ENCODE results near the gene IDE. TPM values are rescaled to one million over a fixed set of nuclear protein-coding genes. Genes with fewer than 3 reads are reported as not detected.

Gene IDE
- polyA plus RNA-seq, 1 donor: 20.8 TPM

DNA sequence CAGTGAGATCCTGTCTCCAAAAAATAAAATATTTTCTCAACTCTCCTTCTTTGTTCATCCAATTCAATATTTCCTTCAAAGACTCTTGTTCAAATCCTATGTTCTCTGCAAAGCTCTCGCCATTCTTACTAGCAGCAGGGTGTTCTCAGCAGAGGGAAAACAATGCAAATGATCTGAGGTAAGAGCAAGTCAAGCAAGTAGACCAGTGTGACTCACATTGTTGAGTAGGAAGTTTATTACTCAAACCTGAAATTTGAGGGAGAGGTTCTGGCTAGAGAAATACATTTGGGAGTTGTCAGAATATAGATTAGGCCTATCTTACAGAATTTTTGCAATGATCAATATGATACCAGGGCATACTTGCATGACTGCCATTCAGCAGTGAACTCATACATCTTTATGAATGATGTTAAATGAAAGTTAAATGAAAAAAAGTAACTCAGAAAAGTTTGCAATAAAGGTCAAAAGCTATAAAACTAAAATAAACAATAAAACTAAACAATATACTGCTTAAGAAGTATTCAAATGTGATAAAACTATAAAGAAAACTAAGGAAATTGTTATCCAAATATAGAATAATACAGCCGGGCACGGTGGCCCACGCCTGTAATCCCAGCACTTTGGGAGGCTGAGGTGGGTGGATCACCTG is 5.8 kb downstream of the IDE start:
- no peaks in the 10 kb centered on the region for H3K9me3 ChIP-seq (ENCODE audit: control insufficient read depth, low read depth, low read length)
- H3K27ac ChIP-seq (ENCODE audit: low read length): no peak overlapping the region
- H3K4me1 ChIP-seq (ENCODE audit: control insufficient read depth, insufficient read depth, low read length): peaks cover 4% of the 10 kb centered on the region
- H3K27me3 ChIP-seq (ENCODE audit: control insufficient read depth, insufficient read depth, low read length): no peaks in the 10 kb centered on the region
- WGBS (ENCODE audit: insufficient coverage, low lambda C conversion rate): 83% methylated on average over 1 of the region's 4 CpGs
- H3K36me3 ChIP-seq (ENCODE audit: control insufficient read depth, insufficient read depth, low read length): no peaks in the 10 kb centered on the region
- DNase-seq: no peak
- no peak overlapping the region for H3K4me3 ChIP-seq (ENCODE audit: low read length)

DNA sequence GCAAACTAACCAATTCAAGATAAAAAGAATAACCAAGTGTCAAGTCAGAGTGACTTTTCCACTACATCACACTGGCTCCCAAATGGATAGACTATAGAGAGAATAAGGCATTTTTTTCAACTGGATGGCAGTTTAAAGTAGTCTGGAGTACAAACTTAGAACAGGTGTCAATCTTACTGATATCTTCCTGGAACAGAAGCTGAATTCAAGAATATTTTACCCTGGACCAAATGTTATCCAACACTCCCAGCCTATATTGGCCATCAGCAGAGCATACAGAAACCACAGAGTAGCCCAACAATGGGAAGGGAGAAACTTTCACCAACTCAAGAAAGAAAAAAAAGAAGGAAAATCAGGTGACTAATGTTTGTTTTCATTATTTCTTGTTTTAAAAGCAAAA is 11.5 kb downstream of the IDE start:
- peaks cover 10% of the 10 kb centered on the region for H3K36me3 ChIP-seq (ENCODE audit: control insufficient read depth, insufficient read depth, low read length)
- H3K4me3 ChIP-seq (ENCODE audit: low read length): no peak overlapping the region
- H3K27me3 ChIP-seq (ENCODE audit: control insufficient read depth, insufficient read depth, low read length): no peaks in the 10 kb centered on the region
- H3K9me3 ChIP-seq (ENCODE audit: control insufficient read depth, low read depth, low read length): peaks cover 3% of the 10 kb centered on the region
- H3K27ac ChIP-seq (ENCODE audit: low read length): no peak overlapping the region
- no peak for DNase-seq
- H3K4me1 ChIP-seq (ENCODE audit: control insufficient read depth, insufficient read depth, low read length): no peaks in the 10 kb centered on the region

DNA sequence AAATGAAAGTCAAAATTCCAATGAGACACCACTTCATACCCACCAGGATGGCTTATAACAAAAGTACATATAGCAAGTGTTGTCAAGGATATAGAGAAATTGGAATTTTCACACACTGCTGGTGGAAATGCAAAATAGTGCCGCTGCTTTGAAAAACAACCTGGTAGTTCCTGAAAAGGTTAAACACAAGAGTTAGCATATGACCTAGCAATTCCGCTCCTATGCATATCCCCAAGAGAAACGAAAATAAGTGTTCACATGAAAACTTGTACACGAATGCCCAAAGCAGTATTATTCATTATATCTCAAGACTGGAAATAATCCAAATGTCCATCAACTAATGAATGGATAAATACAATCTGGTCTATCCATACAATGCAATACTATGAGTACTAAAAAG is 14.8 kb downstream of the IDE start:
- Histone ChIP-seq H3K27me3 (ENCODE audit: control insufficient read depth, insufficient read depth, low read length) (no peaks in the 10 kb centered on the region), H3K36me3 (ENCODE audit: control insufficient read depth, insufficient read depth, low read length) (peaks cover 20% of the 10 kb centered on the region), H3K27ac (ENCODE audit: low read length) (no peak overlapping the region), H3K9me3 (ENCODE audit: control insufficient read depth, low read depth, low read length) (peaks cover 6% of the 10 kb centered on the region), H3K4me3 (ENCODE audit: low read length) (no peak overlapping the region), H3K4me1 (ENCODE audit: control insufficient read depth, insufficient read depth, low read length) (no peaks in the 10 kb centered on the region)
- WGBS (ENCODE audit: insufficient coverage, low lambda C conversion rate): no CpG with 5 or more reads among the region's 4 CpGs
- DNase-seq: no peak

DNA sequence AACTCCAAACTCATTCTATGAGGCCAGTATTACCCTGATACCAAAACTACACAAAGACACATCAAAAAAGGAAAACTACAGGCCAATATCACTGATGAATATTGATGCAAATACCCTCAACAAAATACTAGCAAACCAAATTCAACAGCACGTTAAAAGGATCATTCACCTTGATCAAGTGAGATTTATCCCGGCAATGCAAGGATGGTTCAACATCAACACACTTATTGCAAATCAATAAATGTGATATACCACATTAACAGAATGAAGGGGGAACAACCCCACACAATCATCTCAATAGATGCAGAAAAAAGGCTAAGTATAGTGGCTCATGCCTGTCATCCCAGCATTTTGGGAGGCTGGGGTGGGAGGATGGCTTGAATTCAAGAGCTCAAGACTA is 19.9 kb downstream of the IDE start:
- peaks cover 11% of the 10 kb centered on the region for H3K36me3 ChIP-seq (ENCODE audit: control insufficient read depth, insufficient read depth, low read length)

DNA sequence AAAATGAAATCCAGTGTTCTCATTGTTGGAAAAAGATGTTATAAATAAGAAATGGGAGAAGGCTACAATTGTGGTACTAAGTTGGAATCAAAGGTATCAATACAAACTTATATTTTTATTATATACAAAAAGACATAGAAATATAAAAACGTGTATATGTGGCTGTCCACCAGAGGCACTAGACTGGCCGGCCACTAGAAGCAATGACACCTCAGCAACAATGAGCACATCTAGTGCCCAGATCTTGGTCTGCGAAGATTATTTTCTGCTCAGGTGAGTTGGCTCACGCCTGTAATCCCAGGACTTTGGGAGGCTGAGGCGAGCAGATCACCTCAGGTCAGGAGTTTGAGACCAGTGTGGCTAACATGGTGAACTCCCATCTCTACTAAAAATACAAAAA is 21.6 kb downstream of the IDE start:
- H3K9me3 ChIP-seq (ENCODE audit: control insufficient read depth, low read depth, low read length): peaks cover 2% of the 10 kb centered on the region

More for the DNA sequence above, 19.9 kb downstream of the IDE start:
- H3K27ac ChIP-seq (ENCODE audit: low read length): no peak overlapping the region
- H3K27me3 ChIP-seq (ENCODE audit: control insufficient read depth, insufficient read depth, low read length): no peaks in the 10 kb centered on the region
- peaks cover 2% of the 10 kb centered on the region for H3K9me3 ChIP-seq (ENCODE audit: control insufficient read depth, low read depth, low read length)
- WGBS (ENCODE audit: insufficient coverage, low lambda C conversion rate): no CpG with 5 or more reads among the region's 2 CpGs
- H3K4me1 ChIP-seq (ENCODE audit: control insufficient read depth, insufficient read depth, low read length): no peaks in the 10 kb centered on the region
- H3K4me3 ChIP-seq (ENCODE audit: low read length): no peak overlapping the region
- DNase-seq: no peak

DNA sequence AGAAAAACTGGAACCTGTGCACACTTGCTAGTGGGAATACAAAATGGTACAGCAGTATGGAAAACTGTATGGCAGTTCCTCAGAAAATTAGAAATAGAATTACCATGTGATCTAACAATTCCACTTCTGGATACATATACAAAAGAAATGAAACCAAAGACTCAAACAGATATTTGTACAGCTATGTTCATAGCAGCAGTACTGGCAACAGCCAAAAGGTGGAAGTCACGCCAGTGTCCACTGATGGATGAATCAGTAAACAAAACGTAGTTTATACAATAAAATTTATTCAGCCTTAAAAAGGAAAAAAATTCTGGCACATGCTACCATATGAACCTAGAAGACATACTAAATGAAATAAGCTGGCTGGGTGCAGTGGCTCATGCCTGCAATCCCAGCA is 23.0 kb downstream of the IDE start:
- no peak for DNase-seq
- Histone ChIP-seq H3K4me1 (ENCODE audit: control insufficient read depth, insufficient read depth, low read length) (no peaks in the 10 kb centered on the region), H3K4me3 (ENCODE audit: low read length) (no peak overlapping the region), H3K27ac (ENCODE audit: low read length) (no peak overlapping the region), H3K27me3 (ENCODE audit: control insufficient read depth, insufficient read depth, low read length) (no peaks in the 10 kb centered on the region), H3K36me3 (ENCODE audit: control insufficient read depth, insufficient read depth, low read length) (peaks cover 10% of the 10 kb centered on the region), H3K9me3 (ENCODE audit: control insufficient read depth, low read depth, low read length) (peaks cover 2% of the 10 kb centered on the region)
- no CpG with 5 or more reads among the region's 2 CpGs for WGBS (ENCODE audit: insufficient coverage, low lambda C conversion rate)

More for the DNA sequence above, 21.6 kb downstream of the IDE start:
- Histone ChIP-seq H3K4me3 (ENCODE audit: low read length) (no peak overlapping the region), H3K27ac (ENCODE audit: low read length) (no peak overlapping the region), H3K4me1 (ENCODE audit: control insufficient read depth, insufficient read depth, low read length) (no peaks in the 10 kb centered on the region), H3K27me3 (ENCODE audit: control insufficient read depth, insufficient read depth, low read length) (no peaks in the 10 kb centered on the region), H3K36me3 (ENCODE audit: control insufficient read depth, insufficient read depth, low read length) (peaks cover 14% of the 10 kb centered on the region)
- no peak for DNase-seq
- WGBS (ENCODE audit: insufficient coverage, low lambda C conversion rate): no CpG with 5 or more reads among the region's 5 CpGs

DNA sequence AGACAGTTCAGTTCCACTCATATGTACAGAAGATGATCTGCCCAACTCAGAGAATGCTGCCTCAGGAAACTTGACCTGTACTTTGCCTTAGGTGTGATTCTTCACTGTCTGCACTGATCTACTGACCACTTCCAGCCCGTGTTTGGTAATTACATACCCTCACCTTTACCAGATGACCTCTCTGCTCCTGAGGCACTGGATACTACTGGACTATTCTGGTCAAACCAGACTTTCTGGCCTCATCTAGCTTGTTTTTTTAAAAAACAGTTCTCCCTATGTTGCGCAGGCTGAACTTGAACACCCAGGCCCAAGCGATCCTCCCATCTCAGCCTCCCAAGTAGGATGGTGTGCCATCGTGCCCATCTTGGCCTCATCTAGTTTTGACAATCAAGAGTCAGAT is 26.2 kb downstream of the IDE start:
- no CpG with 5 or more reads among the region's 4 CpGs for WGBS (ENCODE audit: insufficient coverage, low lambda C conversion rate)
- H3K9me3 ChIP-seq (ENCODE audit: control insufficient read depth, low read depth, low read length): no peaks in the 10 kb centered on the region
- H3K27me3 ChIP-seq (ENCODE audit: control insufficient read depth, insufficient read depth, low read length): no peaks in the 10 kb centered on the region
- H3K27ac ChIP-seq (ENCODE audit: low read length): no peak overlapping the region
- no peaks in the 10 kb centered on the region for H3K4me1 ChIP-seq (ENCODE audit: control insufficient read depth, insufficient read depth, low read length)
- peaks cover 3% of the 10 kb centered on the region for H3K36me3 ChIP-seq (ENCODE audit: control insufficient read depth, insufficient read depth, low read length)
- no peak for DNase-seq
- no peak overlapping the region for H3K4me3 ChIP-seq (ENCODE audit: low read length)

DNA sequence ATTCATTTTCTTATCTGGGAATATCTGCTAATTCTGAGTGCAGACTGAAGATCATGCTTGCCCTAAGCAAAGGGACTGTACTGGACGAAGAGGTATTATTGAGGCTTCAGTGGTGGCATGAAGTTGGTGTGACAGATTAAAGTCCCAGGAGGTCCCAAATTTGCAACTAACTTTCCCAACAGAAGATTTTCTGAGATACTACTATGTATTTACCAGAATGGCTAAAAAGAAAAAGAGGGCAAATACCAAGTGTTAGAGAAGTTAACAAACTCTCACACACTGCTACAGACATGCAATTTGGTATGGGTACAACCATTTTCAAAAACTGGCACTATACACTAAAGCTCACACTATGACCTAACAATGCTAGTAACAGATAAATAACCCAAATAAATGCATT is 28.3 kb downstream of the IDE start:
- Histone ChIP-seq H3K9me3 (ENCODE audit: control insufficient read depth, low read depth, low read length) (no peaks in the 10 kb centered on the region), H3K4me3 (ENCODE audit: low read length) (no peak overlapping the region), H3K36me3 (ENCODE audit: control insufficient read depth, insufficient read depth, low read length) (peaks cover 3% of the 10 kb centered on the region), H3K27me3 (ENCODE audit: control insufficient read depth, insufficient read depth, low read length) (no peaks in the 10 kb centered on the region), H3K4me1 (ENCODE audit: control insufficient read depth, insufficient read depth, low read length) (no peaks in the 10 kb centered on the region), H3K27ac (ENCODE audit: low read length) (no peak overlapping the region)
- no peak for DNase-seq
- WGBS (ENCODE audit: insufficient coverage, low lambda C conversion rate): no CpG with 5 or more reads among the region's 1 CpG

DNA sequence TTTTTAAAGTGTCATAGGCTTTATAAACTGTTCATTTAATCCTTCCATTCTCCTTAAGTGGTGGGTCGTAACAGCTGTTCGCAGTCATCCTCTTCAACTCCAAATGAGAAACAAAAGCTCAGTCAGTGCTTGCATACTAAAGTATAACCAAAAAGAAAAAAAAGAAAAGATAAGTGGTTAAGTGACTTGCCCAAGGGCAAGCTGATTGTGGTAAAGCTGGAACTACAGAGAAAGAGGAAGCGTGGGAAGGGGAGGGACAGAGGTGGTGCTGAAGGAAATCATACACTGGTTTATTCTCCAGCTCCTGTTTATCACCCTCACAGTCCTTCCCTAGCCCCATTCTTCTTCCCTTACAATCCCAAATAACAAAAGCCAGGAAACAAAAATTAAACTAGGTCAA is 29.6 kb downstream of the IDE start:
- DNase-seq: no peak
- H3K27me3 ChIP-seq (ENCODE audit: control insufficient read depth, insufficient read depth, low read length): no peaks in the 10 kb centered on the region
- H3K27ac ChIP-seq (ENCODE audit: low read length): no peak overlapping the region
- no peaks in the 10 kb centered on the region for H3K9me3 ChIP-seq (ENCODE audit: control insufficient read depth, low read depth, low read length)
- WGBS (ENCODE audit: insufficient coverage, low lambda C conversion rate): 45% methylated on average over 2 of the region's 3 CpGs
- peaks cover 3% of the 10 kb centered on the region for H3K36me3 ChIP-seq (ENCODE audit: control insufficient read depth, insufficient read depth, low read length)
- H3K4me1 ChIP-seq (ENCODE audit: control insufficient read depth, insufficient read depth, low read length): no peaks in the 10 kb centered on the region
- no peak overlapping the region for H3K4me3 ChIP-seq (ENCODE audit: low read length)

DNA sequence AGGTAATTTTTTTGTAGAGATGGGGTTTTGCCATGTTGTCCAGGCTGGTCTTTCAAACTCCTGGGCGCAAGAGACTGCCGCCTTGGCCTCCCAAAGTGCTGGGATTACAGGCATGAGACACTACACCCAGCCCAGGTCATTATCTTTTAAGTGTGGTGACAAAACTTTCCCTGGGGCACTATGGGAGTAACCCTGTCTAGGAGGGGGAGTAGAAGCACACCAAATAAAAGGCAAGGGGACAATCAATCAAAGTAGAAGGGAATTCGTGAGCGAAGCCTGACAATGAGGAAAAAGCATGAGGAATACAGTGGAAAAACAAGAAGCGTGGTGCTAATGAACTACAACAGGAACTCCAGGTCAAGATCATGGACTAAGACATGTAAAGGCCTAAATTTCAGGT is 31.4 kb downstream of the IDE start:
- Histone ChIP-seq H3K4me3 (ENCODE audit: low read length) (no peak overlapping the region), H3K4me1 (ENCODE audit: control insufficient read depth, insufficient read depth, low read length) (no peaks in the 10 kb centered on the region), H3K27ac (ENCODE audit: low read length) (no peak overlapping the region), H3K27me3 (ENCODE audit: control insufficient read depth, insufficient read depth, low read length) (no peaks in the 10 kb centered on the region), H3K36me3 (ENCODE audit: control insufficient read depth, insufficient read depth, low read length) (no peaks in the 10 kb centered on the region), H3K9me3 (ENCODE audit: control insufficient read depth, low read depth, low read length) (no peaks in the 10 kb centered on the region)
- no peak for DNase-seq
- 94% methylated on average over 3 of the region's 5 CpGs for WGBS (ENCODE audit: insufficient coverage, low lambda C conversion rate)

DNA sequence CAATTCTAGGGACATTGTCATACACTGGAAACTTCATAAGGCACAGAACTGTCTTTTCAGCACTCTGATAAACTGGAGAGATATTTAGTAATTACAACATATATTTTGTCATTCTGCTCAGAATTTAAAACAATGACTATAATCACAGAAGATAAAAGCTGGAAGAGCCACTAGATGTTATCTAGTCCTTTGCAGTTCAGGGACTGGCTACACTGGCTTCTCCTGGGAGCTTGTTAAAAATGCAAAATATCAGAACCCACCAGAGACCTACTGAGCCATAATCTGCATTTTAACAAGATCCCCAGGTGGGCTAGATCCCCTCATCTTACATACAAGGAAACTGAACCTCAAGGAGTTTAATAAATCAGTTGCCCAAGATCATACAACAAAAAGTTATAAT is 32.3 kb downstream of the IDE start:
- H3K4me3 ChIP-seq (ENCODE audit: low read length): no peak overlapping the region
- no peaks in the 10 kb centered on the region for H3K36me3 ChIP-seq (ENCODE audit: control insufficient read depth, insufficient read depth, low read length)

More for the DNA sequence above, 32.3 kb downstream of the IDE start:
- no peak overlapping the region for H3K27ac ChIP-seq (ENCODE audit: low read length)
- H3K4me1 ChIP-seq (ENCODE audit: control insufficient read depth, insufficient read depth, low read length): no peaks in the 10 kb centered on the region
- H3K27me3 ChIP-seq (ENCODE audit: control insufficient read depth, insufficient read depth, low read length): no peaks in the 10 kb centered on the region
- no peak for DNase-seq
- no peaks in the 10 kb centered on the region for H3K9me3 ChIP-seq (ENCODE audit: control insufficient read depth, low read depth, low read length)

Measured in large intestine (tissue), 3 donors.